Measurements from ENCODE around the gene MSH3. TPM values are rescaled to one million over a fixed set of nuclear protein-coding genes. Genes with fewer than 3 reads are reported as not detected.

MSH3 gene
- total RNA-seq, 4 donors from 2014 or later: 10.0 to 16.8 (median 13.1) TPM

DNA sequence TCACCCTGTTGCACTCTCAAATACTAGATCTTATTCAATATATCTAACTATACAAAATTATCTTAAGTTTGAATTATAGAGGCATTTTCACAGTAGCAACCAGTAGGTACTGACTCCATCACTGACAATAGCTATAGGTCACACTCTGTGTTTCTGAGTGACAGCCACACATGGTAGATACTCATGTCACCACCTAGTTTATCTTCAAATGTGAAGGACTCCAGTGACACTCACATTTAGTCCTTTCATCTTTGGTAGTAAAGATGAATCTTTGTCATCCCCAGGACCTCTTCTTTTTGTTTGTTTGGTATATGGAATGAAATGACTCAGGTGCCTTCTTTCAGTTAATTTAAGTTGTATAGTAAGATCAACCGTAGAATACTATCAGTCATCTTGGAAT lies 102.8 kb downstream of the MSH3 start:
- TF ChIP-seq, protein P1, sequence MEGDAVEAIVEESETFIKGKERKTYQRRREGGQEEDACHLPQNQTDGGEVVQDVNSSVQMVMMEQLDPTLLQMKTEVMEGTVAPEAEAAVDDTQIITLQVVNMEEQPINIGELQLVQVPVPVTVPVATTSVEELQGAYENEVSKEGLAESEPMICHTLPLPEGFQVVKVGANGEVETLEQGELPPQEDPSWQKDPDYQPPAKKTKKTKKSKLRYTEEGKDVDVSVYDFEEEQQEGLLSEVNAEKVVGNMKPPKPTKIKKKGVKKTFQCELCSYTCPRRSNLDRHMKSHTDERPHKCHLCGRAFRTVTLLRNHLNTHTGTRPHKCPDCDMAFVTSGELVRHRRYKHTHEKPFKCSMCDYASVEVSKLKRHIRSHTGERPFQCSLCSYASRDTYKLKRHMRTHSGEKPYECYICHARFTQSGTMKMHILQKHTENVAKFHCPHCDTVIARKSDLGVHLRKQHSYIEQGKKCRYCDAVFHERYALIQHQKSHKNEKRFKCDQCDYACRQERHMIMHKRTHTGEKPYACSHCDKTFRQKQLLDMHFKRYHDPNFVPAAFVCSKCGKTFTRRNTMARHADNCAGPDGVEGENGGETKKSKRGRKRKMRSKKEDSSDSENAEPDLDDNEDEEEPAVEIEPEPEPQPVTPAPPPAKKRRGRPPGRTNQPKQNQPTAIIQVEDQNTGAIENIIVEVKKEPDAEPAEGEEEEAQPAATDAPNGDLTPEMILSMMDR (IDR thresholded peaks at IDR 0.05): no peak
- DNase-seq (ENCODE audit: low spot score): no peak
- ATAC-seq (ENCODE audit: low FRiP score): no peak

- TF ChIP-seq, protein P1 (IDR thresholded peaks at IDR 0.05): no peak
- ATAC-seq (ENCODE audit: low FRiP score) (no peak), DNase-seq (ENCODE audit: low spot score) (no peak)
These were observed 105.6 kb downstream of the MSH3 start for GRCh38 chr5:80759866-80760577.

DNA sequence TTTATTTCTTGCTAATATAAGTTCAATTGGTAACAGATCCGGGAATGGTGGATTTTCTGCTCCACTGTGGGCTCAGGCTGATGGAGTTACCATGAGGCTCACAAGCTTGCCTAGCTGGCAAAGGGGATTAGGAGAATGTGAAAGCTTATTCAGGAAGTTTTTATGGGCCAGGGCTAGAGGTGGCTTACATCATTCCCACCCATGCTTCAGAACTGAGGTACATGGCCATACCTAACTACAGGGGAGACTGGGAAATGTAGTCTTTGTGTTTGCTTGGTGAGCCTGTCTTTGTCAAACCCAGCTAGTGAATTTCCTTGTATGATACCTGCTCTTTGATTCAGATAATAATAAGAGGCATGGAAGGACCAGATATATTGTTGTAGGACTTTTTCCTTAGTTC lies 106.2 kb downstream of the MSH3 start:
- TF ChIP-seq, protein P1 (IDR thresholded peaks at IDR 0.05): no peak
- ATAC-seq (ENCODE audit: low FRiP score) (no peak), DNase-seq (ENCODE audit: low spot score) (no peak)

- DNase-seq (ENCODE audit: low spot score) (no peak), ATAC-seq (ENCODE audit: low FRiP score) (no peak)
- TF ChIP-seq, protein P1 (IDR thresholded peaks at IDR 0.05): no peak
These were observed 106.7 kb downstream of the MSH3 start for GRCh38 chr5:80761176-80761575.

- ATAC-seq (ENCODE audit: low FRiP score) (no peak), DNase-seq (ENCODE audit: low spot score) (no peak)
These were observed 107.5 kb downstream of the MSH3 start for GRCh38 chr5:80761966-80762365.

GRCh38 chr5:80762573-80762972 lies 108.1 kb downstream of the MSH3 start:
- DNase-seq (ENCODE audit: low spot score) (no peak), ATAC-seq (ENCODE audit: low FRiP score) (no peak)
- TF ChIP-seq, protein P1 (IDR thresholded peaks at IDR 0.05): no peak

More at GRCh38 chr5:80761966-80762365, 107.5 kb downstream of the MSH3 start:
- TF ChIP-seq, protein P1 (IDR thresholded peaks at IDR 0.05): no peak

DNA sequence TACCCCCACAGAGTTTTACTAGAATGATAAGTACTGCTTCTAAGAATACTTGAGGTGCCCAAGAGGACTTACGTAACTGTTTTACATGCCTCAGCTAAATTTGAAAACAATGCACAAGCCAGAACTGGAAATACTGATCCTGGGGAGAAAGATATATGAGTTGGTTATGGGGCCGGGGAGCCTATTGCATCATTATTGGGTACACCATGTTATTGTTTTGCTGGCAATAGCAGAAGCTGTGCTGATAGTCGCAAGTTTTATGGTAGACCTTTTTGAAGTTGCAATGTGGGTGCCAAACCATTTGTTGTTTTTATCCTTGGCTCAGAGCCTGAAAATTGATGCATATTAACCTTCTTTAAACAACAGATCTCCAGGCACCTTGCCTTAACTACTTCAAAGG lies 108.8 kb downstream of the MSH3 start:
- TF ChIP-seq, protein P1 (IDR thresholded peaks at IDR 0.05): no peak
- DNase-seq (ENCODE audit: low spot score) (no peak), ATAC-seq (ENCODE audit: low FRiP score) (no peak)

All from omental fat pad (tissue), 4 donors.